DND-41 (cell line): Measurements from ENCODE around the gene DNAJB1.

ENCODE experiments used
- EZH2 ChIP-seq: IDR thresholded peaks from 3 replicates; pipeline ENCODE4 v1.6.1; 2012; ENCODE audit warnings: borderline replicate concordance, low read depth, mild to moderate bottlenecking, moderate library complexity, low read length, inconsistent platforms; ENCODE audit not compliant: severe bottlenecking
- TF ChIP-seq, protein P1 (sequence below): IDR thresholded peaks from 2 replicates; pipeline ENCODE4 v1.5.1; 2012; ENCODE audit warnings: borderline replicate concordance, low read length, moderate library complexity, mild to moderate bottlenecking; ENCODE audit not compliant: poor library complexity, severe bottlenecking; ENCODE audit errors: extremely low read depth

DNA sequence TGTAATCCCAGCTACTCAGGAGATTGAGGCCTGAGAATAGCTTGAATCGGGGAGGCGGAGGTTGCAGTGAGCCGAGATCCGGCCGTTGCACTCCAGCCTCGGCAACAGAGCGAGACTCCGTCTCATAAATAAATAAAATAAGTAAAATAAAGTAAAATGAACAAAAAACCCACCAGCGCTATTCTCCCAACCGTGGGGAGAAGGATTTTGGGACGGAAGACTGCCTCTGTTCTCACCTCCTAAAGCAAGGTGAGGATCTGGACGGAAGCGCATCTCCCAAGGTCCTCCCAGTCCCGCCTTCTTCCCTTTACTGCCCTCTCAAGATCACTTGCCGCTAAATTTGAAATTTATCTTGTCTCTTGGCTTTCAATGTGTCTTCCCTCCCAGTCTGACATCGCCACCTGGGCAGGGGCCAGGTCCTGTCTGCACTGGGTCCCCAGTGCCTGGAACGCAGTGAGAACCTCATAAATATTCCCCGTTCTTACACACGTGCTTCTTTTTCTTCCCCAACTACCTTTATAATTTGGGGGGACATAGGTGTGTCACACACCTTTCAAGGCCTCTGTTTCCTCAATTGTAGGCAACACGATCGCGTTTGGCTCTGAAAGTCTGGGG, 1.2 kb upstream of the DNAJB1 start:
- TF ChIP-seq, protein P1, sequence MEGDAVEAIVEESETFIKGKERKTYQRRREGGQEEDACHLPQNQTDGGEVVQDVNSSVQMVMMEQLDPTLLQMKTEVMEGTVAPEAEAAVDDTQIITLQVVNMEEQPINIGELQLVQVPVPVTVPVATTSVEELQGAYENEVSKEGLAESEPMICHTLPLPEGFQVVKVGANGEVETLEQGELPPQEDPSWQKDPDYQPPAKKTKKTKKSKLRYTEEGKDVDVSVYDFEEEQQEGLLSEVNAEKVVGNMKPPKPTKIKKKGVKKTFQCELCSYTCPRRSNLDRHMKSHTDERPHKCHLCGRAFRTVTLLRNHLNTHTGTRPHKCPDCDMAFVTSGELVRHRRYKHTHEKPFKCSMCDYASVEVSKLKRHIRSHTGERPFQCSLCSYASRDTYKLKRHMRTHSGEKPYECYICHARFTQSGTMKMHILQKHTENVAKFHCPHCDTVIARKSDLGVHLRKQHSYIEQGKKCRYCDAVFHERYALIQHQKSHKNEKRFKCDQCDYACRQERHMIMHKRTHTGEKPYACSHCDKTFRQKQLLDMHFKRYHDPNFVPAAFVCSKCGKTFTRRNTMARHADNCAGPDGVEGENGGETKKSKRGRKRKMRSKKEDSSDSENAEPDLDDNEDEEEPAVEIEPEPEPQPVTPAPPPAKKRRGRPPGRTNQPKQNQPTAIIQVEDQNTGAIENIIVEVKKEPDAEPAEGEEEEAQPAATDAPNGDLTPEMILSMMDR = no peak
- TF ChIP-seq EZH2 = no peak
